Activated naive CD4-positive, alpha-beta T cell treated with anti-CD3 and anti-CD28 coated beads for 36 hours (primary cell): Measurements from ENCODE around the gene IL21. TPM values are rescaled to one million over a fixed set of nuclear protein-coding genes. Genes with fewer than 3 reads are reported as not detected.

ENCODE experiments used
- CTCF ChIA-PET: fragments of 350-600 bp; sonication (Branson Sonifier 250); formaldehyde crosslinking; loops from one replicate; lab custom pipeline; 2021; ENCODE audit warnings: antibody characterized with exemption; lab: Charles Lee
- DNase-seq: peaks from one replicate; pipeline ENCODE4 v3.0.0-alpha.2; 2020
- H3K27ac Mint-ChIP-seq: one replicate; pipeline ENCODE4 v1.8.0; 2021; ENCODE audit warnings: mild to moderate bottlenecking, mixed read lengths
- H3K27me3 Mint-ChIP-seq: one replicate; pipeline ENCODE4 v1.8.0; 2021; ENCODE audit warnings: low read depth, mixed read lengths
- H3K36me3 Mint-ChIP-seq: one replicate; pipeline ENCODE4 v1.8.0; 2021; ENCODE audit warnings: low read depth, mixed read lengths
- H3K4me1 Mint-ChIP-seq: one replicate; pipeline ENCODE4 v1.8.0; 2021; ENCODE audit warnings: low read depth, mixed read lengths
- H3K4me3 Mint-ChIP-seq: one replicate; pipeline ENCODE4 v1.8.0; 2021; ENCODE audit warnings: mild to moderate bottlenecking, moderate library complexity, mixed read lengths
- H3K9me3 Mint-ChIP-seq: one replicate; pipeline ENCODE4 v1.8.0; 2021; ENCODE audit warnings: mixed read lengths
- intact Hi-C: fragments of 100-400 bp; cut with micrococcal nuclease; formaldehyde crosslinking; loops from one replicate; pipeline ENCODE4 v1.15.1; 2023
- total RNA-seq, 2 experiments: library from RNA; stranded (reverse); gene quantifications; one replicate each; pipeline ENCODE4 v1.2.3, GENCODE V29; 2021

The IL21 gene
- total RNA-seq = 10 to 100 TPM; 49.9 to 53.1 TPM

GRCh38 chr4:122621016-122621507, at the start of gene IL21:
TSS of gene IL21 (minus strand) at chr4:122621066. CDS start at chr4:122621011, 55 bp downstream.
- H3K27ac Mint-ChIP-seq = peak within 1 kb of the TSS; percentile 97
- H3K9me3 Mint-ChIP-seq = no peaks in the 10 kb centered on the region
- H3K4me1 Mint-ChIP-seq = peaks cover 62% of the 10 kb centered on the region
- DNase-seq = peak; percentile 61
- H3K27me3 Mint-ChIP-seq = no peaks in the 10 kb centered on the region
- H3K36me3 Mint-ChIP-seq = peaks cover 77% of the 10 kb centered on the region
- CTCF ChIA-PET = interaction anchor here (1.6 to 3.5 kb wide), 6 partner anchors 11 to 96 kb away, joined by 3 to 14 read pairs (median 8); no protein-coding TSS in a partner anchor
- intact Hi-C loops = loop anchor here (1.0 to 2.0 kb wide), 8 partner anchors 11 to 95 kb away; no protein-coding TSS in a partner anchor
- H3K4me3 Mint-ChIP-seq = peak within 1 kb of the TSS; percentile 88

- no peak overlapping the region for H3K4me3 Mint-ChIP-seq
- intact Hi-C loops = loop anchor here (5.0 kb wide), 2 partner anchors 252 to 752 kb away; partner anchors contain the start of gene NUDT6
- peaks cover 72% of the 10 kb centered on the region for H3K4me1 Mint-ChIP-seq
- H3K27ac Mint-ChIP-seq = peak overlapping the region; percentile 96
- no peaks in the 10 kb centered on the region for H3K27me3 Mint-ChIP-seq
- H3K9me3 Mint-ChIP-seq = peaks cover 2% of the 10 kb centered on the region
- DNase-seq = no peak
- CTCF ChIA-PET = interaction anchor here (0.6 to 1.6 kb wide), 4 partner anchors 8 to 47 kb away, joined by 3 to 4 read pairs (median 3); no protein-coding TSS in a partner anchor
- H3K36me3 Mint-ChIP-seq = no peaks in the 10 kb centered on the region
Observed at GRCh38 chr4:122669911-122670738, 49.3 kb upstream of the IL21 start.

GRCh38 chr4:122668241-122668640, 47.4 kb upstream of the IL21 start:
- DNase-seq = no peak
- Mint-ChIP-seq H3K27me3 (no peaks in the 10 kb centered on the region), H3K36me3 (no peaks in the 10 kb centered on the region), H3K27ac (peak overlapping the region; percentile 96), H3K9me3 (peaks cover 2% of the 10 kb centered on the region), H3K4me1 (peaks cover 76% of the 10 kb centered on the region), H3K4me3 (no peak overlapping the region)
- intact Hi-C loops = loop anchor here (5.0 kb wide), 2 partner anchors 254 to 754 kb away; partner anchors contain the start of gene NUDT6
- CTCF ChIA-PET = interaction anchor here (1.6 kb wide), 1 partner anchor 32 kb away, joined by 4 read pairs; no protein-coding TSS in a partner anchor

GRCh38 chr4:122666527-122667245, 45.8 kb upstream of the IL21 start:
- peaks cover 82% of the 10 kb centered on the region for H3K4me1 Mint-ChIP-seq
- no peaks in the 10 kb centered on the region for H3K36me3 Mint-ChIP-seq
- H3K9me3 Mint-ChIP-seq = peaks cover 2% of the 10 kb centered on the region
- intact Hi-C loops = loop anchor here (1.0 to 5.0 kb wide), 14 partner anchors 20 to 1006 kb away; partner anchors contain the start of genes IL21 and NUDT6
- peak overlapping the region; percentile 45 for H3K4me3 Mint-ChIP-seq
- CTCF ChIA-PET = interaction anchor here (0.6 to 2.2 kb wide), 7 partner anchors 9 to 66 kb away, joined by 3 to 12 read pairs (median 4); partner anchors contain the start of gene BBS12
- no peaks in the 10 kb centered on the region for H3K27me3 Mint-ChIP-seq
- H3K27ac Mint-ChIP-seq = peak overlapping the region; percentile 96
- DNase-seq = peak; percentile 34

- intact Hi-C loops = loop anchor here (5.0 kb wide), 2 partner anchors 257 to 757 kb away; partner anchors contain the start of gene NUDT6
- no peaks in the 10 kb centered on the region for H3K36me3 Mint-ChIP-seq
Observed at GRCh38 chr4:122665161-122665929, 44.5 kb upstream of the IL21 start.

GRCh38 chr4:122663814-122664610, 43.1 kb upstream of the IL21 start:
- no peaks in the 10 kb centered on the region for H3K27me3 Mint-ChIP-seq
- H3K27ac Mint-ChIP-seq = peak overlapping the region; percentile 99
- peak overlapping the region; percentile 65 for H3K4me3 Mint-ChIP-seq
- peak; percentile 23 for DNase-seq
- H3K4me1 Mint-ChIP-seq = peaks cover 85% of the 10 kb centered on the region
- intact Hi-C loops = loop anchor here (1.0 to 5.0 kb wide), 2 partner anchors 52 to 352 kb away; no protein-coding TSS in a partner anchor
- H3K9me3 Mint-ChIP-seq = no peaks in the 10 kb centered on the region
- peaks cover under 1% of the 10 kb centered on the region for H3K36me3 Mint-ChIP-seq
- CTCF ChIA-PET = interaction anchor here (0.6 to 2.2 kb wide), 9 partner anchors 19 to 258 kb away, joined by 3 to 22 read pairs (median 3); partner anchors contain the start of genes IL21 and NUDT6

More at GRCh38 chr4:122665161-122665929, 44.5 kb upstream of the IL21 start:
- CTCF ChIA-PET = interaction anchor here (0.7 to 2.2 kb wide), 13 partner anchors 34 to 765 kb away, joined by 3 to 22 read pairs (median 4); partner anchors contain the start of genes BBS12 and NUDT6
- peak overlapping the region; percentile 96 for H3K27ac Mint-ChIP-seq
- H3K27me3 Mint-ChIP-seq = no peaks in the 10 kb centered on the region
- no peak for DNase-seq
- H3K9me3 Mint-ChIP-seq = no peaks in the 10 kb centered on the region
- peak overlapping the region; percentile 45 for H3K4me3 Mint-ChIP-seq
- H3K4me1 Mint-ChIP-seq = peaks cover 81% of the 10 kb centered on the region

GRCh38 chr4:122663291-122663690, 42.4 kb upstream of the IL21 start:
- CTCF ChIA-PET = interaction anchor here (0.6 to 1.3 kb wide), 7 partner anchors 20 to 95 kb away, joined by 3 to 4 read pairs (median 3); partner anchors contain the start of gene IL21

GRCh38 chr4:122662701-122663100, 41.8 kb upstream of the IL21 start:
- H3K27me3 Mint-ChIP-seq = no peaks in the 10 kb centered on the region
- CTCF ChIA-PET = interaction anchor here (1.2 to 1.4 kb wide), 3 partner anchors 42 to 55 kb away, joined by 3 to 6 read pairs (median 4); no protein-coding TSS in a partner anchor
- no peak overlapping the region for H3K4me3 Mint-ChIP-seq
- peaks cover 84% of the 10 kb centered on the region for H3K4me1 Mint-ChIP-seq
- H3K27ac Mint-ChIP-seq = peak overlapping the region; percentile 99
- no peak for DNase-seq
- H3K36me3 Mint-ChIP-seq = peaks cover 3% of the 10 kb centered on the region
- intact Hi-C loops = loop anchor here (5.0 kb wide), 1 partner anchor 350 kb away; no protein-coding TSS in a partner anchor
- no peaks in the 10 kb centered on the region for H3K9me3 Mint-ChIP-seq

More at GRCh38 chr4:122663291-122663690, 42.4 kb upstream of the IL21 start:
- DNase-seq = no peak
- Mint-ChIP-seq H3K4me1 (peaks cover 84% of the 10 kb centered on the region), H3K27ac (peak overlapping the region; percentile 99), H3K27me3 (no peaks in the 10 kb centered on the region), H3K9me3 (no peaks in the 10 kb centered on the region), H3K36me3 (peaks cover 3% of the 10 kb centered on the region), H3K4me3 (no peak overlapping the region)
- intact Hi-C loops = loop anchor here (5.0 kb wide), 1 partner anchor 351 kb away; no protein-coding TSS in a partner anchor

- no peak for DNase-seq
- CTCF ChIA-PET = interaction anchor here (0.7 to 5.7 kb wide), 4 partner anchors 39 to 84 kb away, joined by 3 to 29 read pairs (median 6); no protein-coding TSS in a partner anchor
- peaks cover 13% of the 10 kb centered on the region for H3K36me3 Mint-ChIP-seq
- H3K4me3 Mint-ChIP-seq = no peak overlapping the region
- peaks cover 5% of the 10 kb centered on the region for H3K9me3 Mint-ChIP-seq
- peak overlapping the region; percentile 84 for H3K27ac Mint-ChIP-seq
- intact Hi-C loops = loop anchor here (5.0 kb wide), 1 partner anchor 349 kb away; no protein-coding TSS in a partner anchor
- peaks cover 85% of the 10 kb centered on the region for H3K4me1 Mint-ChIP-seq
- no peaks in the 10 kb centered on the region for H3K27me3 Mint-ChIP-seq
Observed at GRCh38 chr4:122661176-122662160, 40.6 kb upstream of the IL21 start.
